ENCODE measurements around the gene TRAPPC12.
"Not testable (repeated sequence)": the region's sequence is repeated elsewhere in the genome, so short reads cannot be mapped to it uniquely, and the experiment has no call there.

TRAPPC12 gene

GRCh38 chr2:3453190-3453999 is 73.9 kb downstream of the TRAPPC12 start:
- no peak for TF ChIP-seq CTCF (IDR thresholded peaks at IDR 0.05; ENCODE audit: low read depth, low read length)
- no peak for DNase-seq
- Histone ChIP-seq H3K9me3 (no peaks in the 10 kb centered on the region), H3K4me3 (ENCODE audit: low read depth, low read length) (no peak overlapping the region), H3K27me3 (no peaks in the 10 kb centered on the region), H3K36me3 (peaks cover 24% of the 10 kb centered on the region), H3K4me1 (peaks cover 2% of the 10 kb centered on the region; the same call in 1 of the 2 replicates)

- not testable (repeated sequence) for DNase-seq; H3K27me3 ChIP-seq; H3K4me3 ChIP-seq (ENCODE audit: low read depth, low read length); H3K4me1 ChIP-seq; H3K9me3 ChIP-seq
- peaks cover 25% of the 10 kb centered on the region for H3K36me3 ChIP-seq
These were observed 74.5 kb downstream of the TRAPPC12 start for GRCh38 chr2:3454005-3454404.

- no peaks in the 10 kb centered on the region for H3K27me3 ChIP-seq
- H3K4me1 ChIP-seq, result peaks cover 9% of the 10 kb centered on the region
- TF ChIP-seq CTCF (IDR thresholded peaks at IDR 0.05; ENCODE audit: low read depth, low read length), result no peak
- no peak for DNase-seq
- no peak overlapping the region for H3K4me3 ChIP-seq (ENCODE audit: low read depth, low read length)
- no peaks in the 10 kb centered on the region for H3K9me3 ChIP-seq
- peaks cover 25% of the 10 kb centered on the region for H3K36me3 ChIP-seq
These were observed 75.3 kb downstream of the TRAPPC12 start for GRCh38 chr2:3454802-3455201.

- Histone ChIP-seq H3K4me3 (ENCODE audit: low read depth, low read length) (no peak overlapping the region), H3K4me1 (peaks cover 9% of the 10 kb centered on the region), H3K27me3 (no peaks in the 10 kb centered on the region), H3K9me3 (no peaks in the 10 kb centered on the region), H3K36me3 (peaks cover 19% of the 10 kb centered on the region)
- no peak for DNase-seq
- no peak for TF ChIP-seq CTCF (IDR thresholded peaks at IDR 0.05; ENCODE audit: low read depth, low read length)
These were observed 76.6 kb downstream of the TRAPPC12 start for GRCh38 chr2:3456125-3456524.

- DNase-seq, result no peak
- H3K9me3 ChIP-seq, result no peaks in the 10 kb centered on the region
- H3K27me3 ChIP-seq, result no peaks in the 10 kb centered on the region
- TF ChIP-seq CTCF (IDR thresholded peaks at IDR 0.05; ENCODE audit: low read depth, low read length), result no peak
- peaks cover 9% of the 10 kb centered on the region for H3K4me1 ChIP-seq
- H3K36me3 ChIP-seq, result peaks cover 19% of the 10 kb centered on the region
- no peak overlapping the region for H3K4me3 ChIP-seq (ENCODE audit: low read depth, low read length)
These were observed 78.3 kb downstream of the TRAPPC12 start for GRCh38 chr2:3457524-3458395.

GRCh38 chr2:3458396-3459184 is 79.1 kb downstream of the TRAPPC12 start:
- H3K4me1 ChIP-seq, result peaks cover 9% of the 10 kb centered on the region
- DNase-seq, result no peak
- no peaks in the 10 kb centered on the region for H3K27me3 ChIP-seq
- TF ChIP-seq CTCF (IDR thresholded peaks at IDR 0.05; ENCODE audit: low read depth, low read length), result no peak
- H3K4me3 ChIP-seq (ENCODE audit: low read depth, low read length), result no peak overlapping the region
- H3K9me3 ChIP-seq, result no peaks in the 10 kb centered on the region
- H3K36me3 ChIP-seq, result peaks cover 17% of the 10 kb centered on the region
